Measurements from ENCODE around the gene NARS2.
A peak's percentile ranks its signal among the peaks of the same experiment; 100 is the strongest.
"Not testable (repeated sequence)": the region's sequence is repeated elsewhere in the genome, so short reads cannot be mapped to it uniquely, and the experiment has no call there.

NARS2 gene

GRCh38 chr11:78467931-78468330 lies 106.7 kb downstream of the NARS2 start:
- TF ChIP-seq CTCF (IDR thresholded peaks at IDR 0.05; ENCODE audit: borderline replicate concordance, insufficient read depth, low read depth, low read length) = no peak
- H3K4me3 ChIP-seq (ENCODE audit: low read depth, low read length) = no peak overlapping the region

GRCh38 chr11:78467370-78467769 lies 107.3 kb downstream of the NARS2 start:
- TF ChIP-seq CTCF (IDR thresholded peaks at IDR 0.05; ENCODE audit: borderline replicate concordance, insufficient read depth, low read depth, low read length) = no peak
- no peak overlapping the region for H3K4me3 ChIP-seq (ENCODE audit: low read depth, low read length)

- TF ChIP-seq CTCF (IDR thresholded peaks at IDR 0.05; ENCODE audit: borderline replicate concordance, insufficient read depth, low read depth, low read length) = no peak
- peak overlapping the region; percentile 11 for H3K4me3 ChIP-seq (ENCODE audit: low read depth, low read length)
Observed at GRCh38 chr11:78465169-78465942, 109.3 kb downstream of the NARS2 start.

GRCh38 chr11:78464787-78465168 lies 109.9 kb downstream of the NARS2 start:
- H3K4me3 ChIP-seq (ENCODE audit: low read depth, low read length) = not testable (repeated sequence)

GRCh38 chr11:78460471-78460870 lies 114.2 kb downstream of the NARS2 start:
- no peak for TF ChIP-seq CTCF (IDR thresholded peaks at IDR 0.05; ENCODE audit: borderline replicate concordance, insufficient read depth, low read depth, low read length)
- no peak overlapping the region for H3K4me3 ChIP-seq (ENCODE audit: low read depth, low read length)

- no peak for TF ChIP-seq CTCF (IDR thresholded peaks at IDR 0.05; ENCODE audit: borderline replicate concordance, insufficient read depth, low read depth, low read length)
- no peak overlapping the region for H3K4me3 ChIP-seq (ENCODE audit: low read depth, low read length)
Observed at GRCh38 chr11:78459738-78460137, 114.9 kb downstream of the NARS2 start.

- TF ChIP-seq CTCF (IDR thresholded peaks at IDR 0.05; ENCODE audit: borderline replicate concordance, insufficient read depth, low read depth, low read length) = no peak
Observed at GRCh38 chr11:78457448-78457847, 117.2 kb downstream of the NARS2 start.

More at GRCh38 chr11:78457448-78457847, 117.2 kb downstream of the NARS2 start:
- no peak overlapping the region for H3K4me3 ChIP-seq (ENCODE audit: low read depth, low read length)
